ENCODE results near the gene GAREM1. TPM values are rescaled to one million over a fixed set of nuclear protein-coding genes. Genes with fewer than 3 reads are reported as not detected.

Gene GAREM1
- total RNA-seq, 1 experiment from 2014 or later: 21.4 TPM

DNA sequence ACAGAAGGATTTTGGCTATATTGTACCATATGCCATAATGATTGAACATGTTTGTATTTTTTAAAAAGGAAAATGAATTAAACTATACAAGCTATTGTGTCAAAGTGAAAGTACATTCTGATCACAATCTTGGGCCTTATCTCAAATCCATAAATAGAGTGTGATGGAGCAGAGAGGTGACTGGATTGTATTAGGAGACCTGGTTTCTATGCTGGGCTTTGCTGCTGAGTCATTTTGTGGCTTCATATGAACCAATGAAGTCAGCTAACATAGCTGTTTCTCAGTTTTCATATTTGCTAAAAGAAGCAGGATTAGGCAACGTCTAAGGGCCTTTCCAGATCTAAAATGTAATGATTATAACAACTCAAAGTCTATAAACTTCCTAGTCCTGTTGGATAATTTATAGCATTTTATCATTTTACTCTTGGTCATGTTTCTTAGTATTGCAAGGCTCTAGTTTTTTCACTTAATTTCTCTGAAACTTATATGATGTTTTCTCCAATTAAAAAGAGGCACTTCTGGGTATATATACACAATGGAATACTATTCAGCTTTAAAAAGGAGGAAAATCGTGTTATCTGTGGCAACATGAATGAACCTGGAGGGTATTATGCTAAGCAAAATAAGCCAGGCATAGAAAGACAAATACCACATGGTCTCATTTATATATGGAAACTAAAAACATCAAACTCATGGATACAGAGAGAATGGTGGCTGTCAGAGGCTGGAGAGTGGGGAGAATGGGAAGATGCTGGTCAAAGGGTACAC is 168.5 kb downstream of the GAREM1 start:
- H3K9me3 Mint-ChIP-seq (ENCODE audit: unreplicated experiment): no peaks in the 10 kb centered on the region
- H3K27me3 Mint-ChIP-seq (ENCODE audit: insufficient read depth, unreplicated experiment): no peaks in the 10 kb centered on the region
- ChIA-PET CTCF (interaction anchor here (0.7 to 2.9 kb wide), 4 partner anchors 9 to 250 kb away, joined by 3 to 21 read pairs (median 9); partner anchors contain the start of gene GAREM1), POLR2A (interaction anchor here (0.5 to 3.0 kb wide), 15 partner anchors 8 to 240 kb away, joined by 3 to 23 read pairs (median 5); partner anchors contain the start of gene GAREM1)
- H3K27ac Mint-ChIP-seq (ENCODE audit: low read depth, unreplicated experiment): peak overlapping the region; percentile 78
- BruUV-seq (replicated peaks): no TSS peak
- H3K36me3 Mint-ChIP-seq (ENCODE audit: insufficient read depth, unreplicated experiment): peaks cover 29% of the 10 kb centered on the region
- peaks cover 32% of the 10 kb centered on the region for H3K4me1 Mint-ChIP-seq (ENCODE audit: insufficient read depth, unreplicated experiment)
- TF ChIP-seq, protein P1, sequence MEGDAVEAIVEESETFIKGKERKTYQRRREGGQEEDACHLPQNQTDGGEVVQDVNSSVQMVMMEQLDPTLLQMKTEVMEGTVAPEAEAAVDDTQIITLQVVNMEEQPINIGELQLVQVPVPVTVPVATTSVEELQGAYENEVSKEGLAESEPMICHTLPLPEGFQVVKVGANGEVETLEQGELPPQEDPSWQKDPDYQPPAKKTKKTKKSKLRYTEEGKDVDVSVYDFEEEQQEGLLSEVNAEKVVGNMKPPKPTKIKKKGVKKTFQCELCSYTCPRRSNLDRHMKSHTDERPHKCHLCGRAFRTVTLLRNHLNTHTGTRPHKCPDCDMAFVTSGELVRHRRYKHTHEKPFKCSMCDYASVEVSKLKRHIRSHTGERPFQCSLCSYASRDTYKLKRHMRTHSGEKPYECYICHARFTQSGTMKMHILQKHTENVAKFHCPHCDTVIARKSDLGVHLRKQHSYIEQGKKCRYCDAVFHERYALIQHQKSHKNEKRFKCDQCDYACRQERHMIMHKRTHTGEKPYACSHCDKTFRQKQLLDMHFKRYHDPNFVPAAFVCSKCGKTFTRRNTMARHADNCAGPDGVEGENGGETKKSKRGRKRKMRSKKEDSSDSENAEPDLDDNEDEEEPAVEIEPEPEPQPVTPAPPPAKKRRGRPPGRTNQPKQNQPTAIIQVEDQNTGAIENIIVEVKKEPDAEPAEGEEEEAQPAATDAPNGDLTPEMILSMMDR (IDR thresholded peaks at IDR 0.05; ENCODE audit: unreplicated experiment): no peak
- intact Hi-C loops (cut with micrococcal nuclease): no loop called here
- DNase-seq (ENCODE audit: unreplicated experiment): peak; percentile 77
- H3K4me3 Mint-ChIP-seq (ENCODE audit: unreplicated experiment): no peak overlapping the region

DNA sequence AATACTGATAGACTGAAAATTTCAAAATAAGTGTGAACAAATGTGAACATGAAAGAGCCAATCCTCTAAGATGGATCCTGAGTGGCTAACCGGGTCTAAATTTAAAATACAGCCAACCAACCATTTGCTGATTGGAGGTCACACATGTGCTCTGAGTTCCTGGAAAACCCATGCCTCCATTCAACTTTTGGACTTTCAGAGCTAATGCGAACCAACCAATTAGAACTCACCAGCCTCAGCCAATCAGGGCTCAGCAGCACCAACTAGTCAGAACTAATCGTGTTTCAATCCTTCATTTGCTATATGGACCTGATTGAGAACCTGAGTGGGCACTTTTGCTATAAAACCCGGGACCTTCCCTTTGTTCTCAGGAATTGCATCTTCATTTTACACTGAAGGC is 169.3 kb downstream of the GAREM1 start:
- Mint-ChIP-seq H3K36me3 (ENCODE audit: insufficient read depth, unreplicated experiment) (peaks cover 32% of the 10 kb centered on the region), H3K27me3 (ENCODE audit: insufficient read depth, unreplicated experiment) (no peaks in the 10 kb centered on the region), H3K4me1 (ENCODE audit: insufficient read depth, unreplicated experiment) (peaks cover 32% of the 10 kb centered on the region), H3K9me3 (ENCODE audit: unreplicated experiment) (no peaks in the 10 kb centered on the region), H3K4me3 (ENCODE audit: unreplicated experiment) (no peak overlapping the region), H3K27ac (ENCODE audit: low read depth, unreplicated experiment) (no peak overlapping the region)
- no peak for DNase-seq (ENCODE audit: unreplicated experiment)
- intact Hi-C loops (cut with micrococcal nuclease): no loop called here
- BruUV-seq (replicated peaks): no TSS peak
- TF ChIP-seq, protein P1 (IDR thresholded peaks at IDR 0.05; ENCODE audit: unreplicated experiment): no peak
- POLR2A ChIA-PET: interaction anchor here (0.6 to 3.0 kb wide), 10 partner anchors 8 to 241 kb away, joined by 3 to 23 read pairs (median 6); partner anchors contain the start of gene GAREM1
- CTCF ChIA-PET: interaction anchor here (2.7 to 2.9 kb wide), 2 partner anchors 29 to 169 kb away, joined by 14 to 21 read pairs; partner anchors contain the start of gene GAREM1

DNA sequence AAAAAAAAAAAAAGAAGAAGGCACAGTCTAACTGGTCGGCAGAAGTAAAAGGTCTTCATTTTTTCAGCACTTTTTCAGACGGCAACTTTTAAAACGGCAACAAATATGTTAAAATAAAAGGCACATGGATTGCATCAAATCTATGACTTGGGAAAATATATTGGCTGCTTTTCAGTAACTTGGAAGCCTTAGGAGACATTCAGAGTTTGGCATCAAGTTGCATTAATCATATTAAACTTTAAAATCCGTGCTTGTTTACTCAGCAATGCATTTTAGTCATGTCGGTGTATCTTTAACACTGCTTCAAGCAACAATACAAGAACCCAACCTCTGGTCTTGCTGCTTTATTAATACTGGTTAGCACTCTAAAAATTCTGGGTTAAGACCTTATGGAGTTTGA is 169.8 kb downstream of the GAREM1 start:
- H3K27me3 Mint-ChIP-seq (ENCODE audit: insufficient read depth, unreplicated experiment): no peaks in the 10 kb centered on the region
- H3K4me1 Mint-ChIP-seq (ENCODE audit: insufficient read depth, unreplicated experiment): peaks cover 27% of the 10 kb centered on the region
- CTCF ChIA-PET: no interaction called here
- intact Hi-C loops (cut with micrococcal nuclease): no loop called here
- H3K4me3 Mint-ChIP-seq (ENCODE audit: unreplicated experiment): no peak overlapping the region
- BruUV-seq (replicated peaks): no TSS peak
- no peak overlapping the region for H3K27ac Mint-ChIP-seq (ENCODE audit: low read depth, unreplicated experiment)
- H3K36me3 Mint-ChIP-seq (ENCODE audit: insufficient read depth, unreplicated experiment): peaks cover 30% of the 10 kb centered on the region
- no peaks in the 10 kb centered on the region for H3K9me3 Mint-ChIP-seq (ENCODE audit: unreplicated experiment)
- no peak for DNase-seq (ENCODE audit: unreplicated experiment)
- POLR2A ChIA-PET: interaction anchor here (1.1 to 3.0 kb wide), 3 partner anchors 11 to 169 kb away, joined by 4 to 23 read pairs (median 10); partner anchors contain the start of gene GAREM1
- TF ChIP-seq, protein P1 (IDR thresholded peaks at IDR 0.05; ENCODE audit: unreplicated experiment): no peak

DNA sequence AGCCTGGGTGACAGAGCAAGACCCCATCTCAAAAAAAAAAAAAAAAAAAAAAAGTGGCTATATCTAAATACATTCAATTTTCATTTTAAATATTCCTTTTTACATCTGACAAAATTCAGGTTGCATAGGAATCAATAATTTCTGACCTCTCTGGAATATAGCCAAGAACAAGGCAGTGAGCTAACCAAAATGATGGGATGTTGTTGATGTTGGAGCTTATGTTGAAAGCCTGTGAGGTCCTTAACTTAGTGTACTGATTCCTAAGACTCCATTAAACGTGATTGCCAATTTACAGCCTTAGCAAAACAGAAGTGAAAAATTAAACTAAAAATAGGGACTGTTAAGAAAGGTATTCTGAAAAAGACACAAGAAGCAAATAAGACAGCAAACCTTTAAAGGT is 171.2 kb downstream of the GAREM1 start:
- ChIA-PET CTCF (interaction anchor here (0.6 to 2.3 kb wide), 7 partner anchors 10 to 170 kb away, joined by 3 to 15 read pairs (median 3); no protein-coding TSS in a partner anchor), POLR2A (interaction anchor here (0.7 to 1.4 kb wide), 5 partner anchors 10 to 170 kb away, joined by 3 to 7 read pairs (median 3); no protein-coding TSS in a partner anchor)
- DNase-seq (ENCODE audit: unreplicated experiment): no peak
- Mint-ChIP-seq H3K27ac (ENCODE audit: low read depth, unreplicated experiment) (no peak overlapping the region), H3K4me1 (ENCODE audit: insufficient read depth, unreplicated experiment) (peaks cover 18% of the 10 kb centered on the region), H3K36me3 (ENCODE audit: insufficient read depth, unreplicated experiment) (peaks cover 18% of the 10 kb centered on the region), H3K27me3 (ENCODE audit: insufficient read depth, unreplicated experiment) (no peaks in the 10 kb centered on the region), H3K4me3 (ENCODE audit: unreplicated experiment) (no peak overlapping the region), H3K9me3 (ENCODE audit: unreplicated experiment) (no peaks in the 10 kb centered on the region)
- TF ChIP-seq, protein P1 (IDR thresholded peaks at IDR 0.05; ENCODE audit: unreplicated experiment): no peak
- intact Hi-C loops (cut with micrococcal nuclease): no loop called here
- BruUV-seq (replicated peaks): no TSS peak
